Right lobe of liver (tissue), 4 donors: ENCODE measurements around the gene PTK6.

ENCODE experiments used
- CTCF ChIP-seq, 4 donors: fragments of 200-600 bp in 3 of 4; fragments of 450-650 bp in 1 of 4; IDR thresholded peaks; one replicate each; pipeline versions ENCODE4 v1.5.1 to v1.8.0; 2016 to 2022; ENCODE audit warnings: antibody characterized with exemption in 4 of 4, mild to moderate bottlenecking in 2 of 4
- POLR2A ChIP-seq: fragments of 450-650 bp; IDR thresholded peaks from one replicate; pipeline ENCODE4 v1.6.1; 2017; ENCODE audit warnings: antibody characterized with exemption, mild to moderate bottlenecking
- donor health status: DM: no; HTN: no; CAD: no.
- donor health status: DM: no; HTN: no; CAD: no.
- donor health status: DM: no; HTN: yes; CAD: no.

GRCh38 chr20:63478346-63479302 is 58.6 kb downstream of the PTK6 start:
- TF ChIP-seq CTCF (IDR thresholded peaks at IDR 0.05) (no peak), POLR2A (no peak)
